Small intestine (tissue), 7 donors: ENCODE results near the gene KCNJ5. TPM values are rescaled to one million over a fixed set of nuclear protein-coding genes. Genes with fewer than 3 reads are reported as not detected.

ENCODE experiments used
- DNase-seq, 2 donors: peaks; one replicate each; pipeline versions ENCODE4 v3.0.0 to v3.0.0-alpha.2; 2013
- FAIRE-seq: peaks from 2 replicates; lab custom pipeline; 2012; peaks lifted over from hg19 to GRCh38; lab: Jason Lieb, UNC
- H3K27ac ChIP-seq, 3 donors: one replicate each; pipeline ENCODE4 v1.5.1; 2013; ENCODE audit warnings: low read length in 2 of 3, mild to moderate bottlenecking in 2 of 3, control low read depth in 1 of 3, inconsistent platforms in 1 of 3, low read depth in 1 of 3, moderate library complexity in 1 of 3
- H3K27me3 ChIP-seq, 3 donors: one replicate each; pipeline ENCODE4 v1.6.1; 2013; ENCODE audit warnings: low read length in 3 of 3, inconsistent platforms in 1 of 3; ENCODE audit not compliant: control insufficient read depth in 3 of 3, insufficient read depth in 3 of 3
- H3K36me3 ChIP-seq, 3 donors: one replicate each; pipeline ENCODE4 v1.6.1; 2013; ENCODE audit warnings: low read length in 3 of 3, inconsistent platforms in 1 of 3, low read depth in 1 of 3, mild to moderate bottlenecking in 1 of 3, moderate library complexity in 1 of 3; ENCODE audit not compliant: control insufficient read depth in 3 of 3, insufficient read depth in 2 of 3
- H3K4me1 ChIP-seq, 3 donors: one replicate each; pipeline ENCODE4 v1.6.1; 2013; ENCODE audit warnings: low read length in 2 of 3, inconsistent platforms in 1 of 3, low read depth in 1 of 3, mild to moderate bottlenecking in 1 of 3, moderate library complexity in 1 of 3; ENCODE audit not compliant: control insufficient read depth in 3 of 3, insufficient read depth in 2 of 3
- H3K4me3 ChIP-seq, 3 donors: one replicate each; pipeline ENCODE4 v1.5.1; 2013; ENCODE audit warnings: low read length in 3 of 3, control low read depth in 1 of 3, inconsistent platforms in 1 of 3, low read depth in 1 of 3, mild to moderate bottlenecking in 1 of 3, moderate library complexity in 1 of 3
- H3K9me3 ChIP-seq, 2 donors: one replicate each; pipeline ENCODE4 v1.6.1; 2013; ENCODE audit warnings: low read depth in 1 of 2, low read length in 1 of 2; ENCODE audit not compliant: control insufficient read depth in 2 of 2, insufficient read depth in 1 of 2
- WGBS, 3 donors: extraction: QIAGEN DNeasy Blood & Tissue Kit; methylation state at CpG; one replicate each; pipeline ENCODE4 v1.1.7; 2013; 5-methylcytosine and 5-hydroxymethylcytosine counted together
- polyA plus RNA-seq, 4 donors: library from polyadenylated mRNA; stranded (reverse) in 3 of 4; unstranded in 1 of 4; fragments of 200-250 nt in 3 of 4; fragments of 120-200 nt in 1 of 4; gene quantifications; one replicate each; pipeline versions ENCODE4 v1.2.1 to v1.2.3, GENCODE V29; 2013
- donor health status: healthy with polysubstance abuse.
- donor health status: control.
- donor health status: control.
- donor health status: Bipolar disorder and iron deficiency.
- donor health status: healthy.

Gene KCNJ5
- polyA plus RNA-seq, 4 donors: 0.10 to 0.76 (median 0.54) TPM; not detected in 1

DNA sequence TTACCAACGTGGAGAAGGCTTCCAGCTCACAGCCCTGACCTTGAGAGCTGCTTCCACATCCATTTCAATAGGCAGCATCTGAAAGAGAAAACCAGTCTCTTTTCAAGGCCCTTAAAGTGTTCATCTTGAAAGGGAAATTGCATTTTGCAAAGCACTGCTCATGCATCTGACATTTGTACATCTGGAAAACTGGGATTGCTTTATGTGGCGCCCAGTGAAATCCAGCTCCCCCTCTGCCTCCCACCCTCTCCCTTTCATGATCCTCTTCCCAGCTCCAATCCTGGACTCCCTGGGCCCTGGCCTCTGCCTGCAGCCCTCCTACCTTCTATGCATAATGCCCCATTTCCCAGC is 34.1 kb downstream of the KCNJ5 start:
- Histone ChIP-seq H3K27ac (no peak overlapping the region), H3K4me3 (no peak overlapping the region), H3K9me3 (no peaks in the 10 kb centered on the region), H3K36me3 (no peaks in the 10 kb centered on the region), H3K4me1 (no peaks in the 10 kb centered on the region), H3K27me3 (peaks cover 0 to 8% (median 0%) of the 10 kb centered on the region in 3 donors)
- DNase-seq (no peak), FAIRE-seq (no peak)
- WGBS, 3 donors: 56 to 63% (median 56%) methylated on average over 2 of the region's 2 CpGs

DNA sequence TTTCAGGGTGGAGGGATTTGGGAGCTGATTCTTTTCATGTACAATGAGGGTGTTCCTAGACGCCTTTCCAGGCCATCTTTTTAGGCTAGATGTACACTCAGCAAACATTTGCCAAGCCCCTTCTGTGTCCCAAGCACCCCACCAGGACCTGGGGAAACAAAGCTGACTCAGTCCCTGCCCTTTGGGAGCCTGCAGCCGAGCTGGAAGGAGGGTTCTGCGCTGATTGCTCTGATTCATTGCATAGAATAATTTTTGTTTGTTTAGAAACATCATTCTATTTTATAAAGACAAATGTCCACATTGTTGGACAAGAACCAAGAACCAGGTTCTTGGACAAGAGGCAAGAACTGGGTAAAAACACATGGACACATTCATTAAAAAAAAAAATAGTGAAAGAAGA is 34.8 kb downstream of the KCNJ5 start:
- FAIRE-seq (no peak), DNase-seq (no peak)
- Histone ChIP-seq H3K4me3 (no peak overlapping the region), H3K36me3 (no peaks in the 10 kb centered on the region), H3K9me3 (no peaks in the 10 kb centered on the region), H3K27ac (no peak overlapping the region), H3K4me1 (no peaks in the 10 kb centered on the region), H3K27me3 (peaks cover 0 to 8% (median 0%) of the 10 kb centered on the region in 3 donors)
- 65 to 78% (median 72%) methylated on average over 3 of the region's 3 CpGs for WGBS, 3 donors

DNA sequence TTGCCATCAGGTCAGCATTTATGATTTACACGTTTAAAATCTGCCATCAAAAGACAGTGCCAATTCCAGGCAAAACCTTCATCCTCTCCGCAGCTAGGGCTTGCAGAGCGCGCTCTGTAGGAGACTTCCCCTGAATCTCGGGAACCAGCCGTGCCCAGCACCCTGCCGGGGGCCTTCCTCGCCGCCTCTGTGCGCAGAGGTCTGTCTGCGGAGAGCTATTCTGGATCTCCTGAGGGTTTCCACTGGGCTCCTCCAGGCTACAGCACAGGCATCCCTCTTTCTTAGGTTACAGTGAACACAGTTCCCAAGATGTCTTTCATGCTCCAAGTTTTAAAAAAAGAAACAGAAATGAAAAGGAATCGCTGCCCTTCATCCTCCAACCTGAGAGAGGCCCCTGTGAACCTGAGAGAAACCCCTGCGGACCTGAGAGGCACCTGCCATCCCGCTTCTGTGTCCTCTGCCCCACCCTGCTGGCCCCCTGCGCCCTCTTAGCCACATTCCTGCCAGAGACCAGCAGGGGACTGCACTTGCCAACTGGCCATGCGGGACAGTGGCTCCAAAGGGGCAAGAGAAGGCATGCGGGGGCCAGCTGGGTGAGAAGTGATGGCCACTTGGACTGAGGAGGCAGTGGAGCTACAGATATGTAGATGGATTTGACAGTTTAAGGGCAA is 35.4 kb downstream of the KCNJ5 start:
- WGBS, 3 donors: 86 to 88% (median 87%) methylated on average over 17 of the region's 17 CpGs
- Histone ChIP-seq H3K4me1 (no peaks in the 10 kb centered on the region), H3K4me3 (no peak overlapping the region), H3K9me3 (no peaks in the 10 kb centered on the region), H3K36me3 (no peaks in the 10 kb centered on the region), H3K27me3 (peaks cover 0 to 8% (median 0%) of the 10 kb centered on the region in 3 donors), H3K27ac (no peak overlapping the region)
- FAIRE-seq (no peak), DNase-seq (no peak)

DNA sequence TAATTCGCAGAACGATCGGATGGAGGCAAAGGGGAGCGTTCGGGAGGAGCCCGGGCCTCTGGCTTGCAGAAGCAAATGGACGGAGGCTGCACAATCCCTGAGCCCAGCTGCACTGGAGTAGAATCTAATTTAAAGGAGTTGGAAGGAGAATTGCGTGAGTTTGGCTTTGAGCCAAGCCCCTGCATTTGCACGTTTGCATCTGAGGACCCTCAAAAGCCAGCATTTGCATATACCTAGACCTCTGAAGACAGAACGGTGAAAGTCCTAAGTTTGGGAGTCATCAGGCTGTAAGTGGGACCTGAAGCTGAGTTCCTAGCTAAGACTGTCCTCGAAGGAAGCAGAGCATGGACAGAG is 35.9 kb downstream of the KCNJ5 start:
- FAIRE-seq: no peak

DNA sequence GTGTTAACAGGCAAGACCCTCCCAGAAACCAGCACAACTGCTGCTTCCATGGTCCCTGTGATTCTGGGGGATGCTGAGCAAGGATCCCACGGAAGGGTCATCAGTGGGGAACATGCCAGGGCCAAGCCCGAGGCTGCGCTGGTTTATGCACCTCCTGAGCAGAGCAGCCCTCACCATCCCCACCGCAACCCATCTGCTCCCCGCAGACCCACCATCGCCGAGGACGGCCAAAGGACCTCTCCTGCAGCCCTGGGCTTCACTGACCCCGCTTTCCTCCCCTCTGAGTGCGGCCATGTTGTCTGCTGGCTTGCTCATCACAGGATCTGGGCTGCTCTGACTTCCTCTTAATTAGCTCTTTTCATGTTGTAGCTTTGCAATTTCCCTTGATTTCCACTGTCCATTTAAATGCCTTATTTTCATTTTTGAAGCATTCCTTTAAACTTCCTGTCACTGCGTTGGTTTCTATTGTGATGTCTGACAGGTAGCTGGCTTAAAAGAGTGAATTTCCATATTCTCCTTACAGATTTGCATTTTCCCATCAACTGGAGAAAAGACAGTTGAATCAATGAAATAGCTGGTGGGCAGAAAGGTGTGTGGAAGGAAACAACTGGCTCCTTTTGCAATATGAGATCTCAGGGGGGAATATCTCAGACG is 36.7 kb downstream of the KCNJ5 start:
- Histone ChIP-seq H3K27me3 (peaks cover 0 to 8% (median 0%) of the 10 kb centered on the region in 3 donors), H3K4me1 (no peaks in the 10 kb centered on the region), H3K27ac (no peak overlapping the region), H3K4me3 (no peak overlapping the region), H3K9me3 (no peaks in the 10 kb centered on the region), H3K36me3 (no peaks in the 10 kb centered on the region)
- FAIRE-seq: no peak
- no peak for DNase-seq
- WGBS, 3 donors: 80 to 86% (median 82%) methylated on average over 12 of the region's 12 CpGs

More for the DNA sequence above, 35.9 kb downstream of the KCNJ5 start:
- no peaks in the 10 kb centered on the region for H3K4me1 ChIP-seq
- DNase-seq: no peak
- H3K4me3 ChIP-seq: no peak overlapping the region
- no peaks in the 10 kb centered on the region for H3K9me3 ChIP-seq
- H3K27ac ChIP-seq: no peak overlapping the region
- 74 to 82% (median 79%) methylated on average over 11 of the region's 11 CpGs for WGBS, 3 donors
- H3K36me3 ChIP-seq: no peaks in the 10 kb centered on the region
- peaks cover 0 to 8% (median 0%) of the 10 kb centered on the region in 3 donors for H3K27me3 ChIP-seq

DNA sequence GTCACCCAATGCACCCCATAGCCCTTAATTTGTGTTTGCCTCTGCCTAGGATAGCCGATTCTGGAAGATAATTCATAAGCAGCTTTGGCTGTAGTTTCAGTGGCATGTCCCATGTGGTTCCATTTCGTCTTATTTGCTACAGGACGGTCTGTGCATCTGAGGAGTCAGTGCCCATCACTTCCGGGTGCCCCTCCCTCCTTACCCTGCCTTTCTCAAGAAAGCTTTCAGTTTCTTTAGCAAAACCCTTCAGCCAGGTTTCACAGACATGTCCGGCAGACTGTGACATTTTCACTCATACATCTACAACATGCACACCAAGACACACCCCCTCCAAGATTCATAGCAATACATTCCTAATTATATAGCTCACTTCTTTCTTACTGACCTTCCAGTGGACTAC is 37.2 kb downstream of the KCNJ5 start:
- no peak for FAIRE-seq
- Histone ChIP-seq H3K36me3 (no peaks in the 10 kb centered on the region), H3K9me3 (no peaks in the 10 kb centered on the region), H3K27ac (no peak overlapping the region), H3K4me1 (no peaks in the 10 kb centered on the region), H3K4me3 (no peak overlapping the region), H3K27me3 (peaks cover 0 to 8% (median 0%) of the 10 kb centered on the region in 3 donors)
- 12 to 38% (median 27%) methylated on average over 5 of the region's 5 CpGs for WGBS, 3 donors
- DNase-seq: peak in 1 of 2 donors; percentile 18

DNA sequence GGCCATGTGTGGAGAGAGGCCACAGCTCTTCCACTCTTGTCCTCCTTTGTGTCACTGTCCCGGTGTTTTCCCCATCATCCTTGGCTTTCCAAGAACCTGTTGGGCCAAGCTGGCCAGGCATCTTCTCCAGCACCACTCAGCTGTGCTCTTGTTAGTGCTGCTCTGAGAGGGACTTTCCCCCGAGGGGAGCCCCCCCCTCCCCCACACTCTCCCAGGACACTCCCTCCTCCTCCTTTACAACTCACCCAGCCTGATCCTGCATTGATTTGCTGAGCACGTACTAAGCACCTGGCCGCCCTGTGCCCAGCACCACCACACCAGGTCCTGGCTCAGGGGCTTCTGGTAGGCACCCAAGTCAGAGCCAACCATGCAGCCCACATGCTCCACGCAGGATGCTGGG is 38.3 kb downstream of the KCNJ5 start:
- Histone ChIP-seq H3K4me1 (no peaks in the 10 kb centered on the region), H3K27ac (no peak overlapping the region), H3K4me3 (no peak overlapping the region), H3K27me3 (peaks cover 0 to 8% (median 0%) of the 10 kb centered on the region in 3 donors), H3K9me3 (no peaks in the 10 kb centered on the region), H3K36me3 (no peaks in the 10 kb centered on the region)
- DNase-seq: no peak
- 63 to 66% (median 65%) methylated on average over 5 of the region's 5 CpGs for WGBS, 3 donors
- FAIRE-seq: no peak

DNA sequence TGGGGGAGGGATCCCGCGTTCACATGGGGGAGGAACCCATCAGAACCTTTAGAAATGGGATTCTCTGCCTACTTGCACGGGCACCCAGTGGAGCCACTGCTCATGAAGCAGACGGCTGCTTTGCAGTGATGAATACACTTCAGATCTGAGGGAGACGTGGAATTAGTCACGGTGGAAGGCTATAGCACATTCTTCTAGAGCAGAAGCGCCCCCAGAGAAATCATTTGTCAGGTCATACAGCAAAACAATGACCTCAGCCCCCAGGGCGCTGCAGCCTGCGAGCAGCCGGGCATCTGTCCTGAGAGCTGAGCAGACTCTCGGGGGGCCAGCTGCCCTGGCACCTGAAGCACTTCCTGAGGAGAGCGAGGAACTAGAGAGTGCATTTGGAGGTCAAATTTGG is 38.8 kb downstream of the KCNJ5 start:
- Histone ChIP-seq H3K9me3 (no peaks in the 10 kb centered on the region), H3K36me3 (no peaks in the 10 kb centered on the region), H3K27ac (no peak overlapping the region), H3K4me3 (no peak overlapping the region), H3K27me3 (peaks cover 0 to 8% (median 0%) of the 10 kb centered on the region in 3 donors), H3K4me1 (no peaks in the 10 kb centered on the region)
- 69 to 84% (median 82%) methylated on average over 12 of the region's 12 CpGs for WGBS, 3 donors
- DNase-seq (no peak), FAIRE-seq (no peak)
